Stimulated activated CD4-positive, alpha-beta T cell treated with anti-CD3 and anti-CD28 coated beads, Interleukin-12 subunit alpha, Interleukin-12 subunit beta, amount 100 ng/mL, for 4 hours (primary cell): ENCODE results near the gene MCM3AP.
"Not testable (repeated sequence)": the region's sequence is repeated elsewhere in the genome, so short reads cannot be mapped to it uniquely, and the experiment has no call there.

Source experiments
- DNase-seq: peaks from one replicate; pipeline ENCODE4 v3.0.0-alpha.2; 2020

MCM3AP gene

GRCh38 chr21:46200877-46201803, 84.3 kb downstream of the MCM3AP start:
- DNase-seq, result not testable (repeated sequence)

GRCh38 chr21:46199436-46200373, 85.7 kb downstream of the MCM3AP start:
- DNase-seq, result no peak

- no peak for DNase-seq
Observed at GRCh38 chr21:46196733-46197132, 88.7 kb downstream of the MCM3AP start.

- no peak for DNase-seq
Observed at GRCh38 chr21:46195595-46196195, 89.7 kb downstream of the MCM3AP start.

- no peak for DNase-seq
Observed at GRCh38 chr21:46194374-46195334, 90.8 kb downstream of the MCM3AP start.

- no peak for DNase-seq
Observed at GRCh38 chr21:46193829-46194373, 91.5 kb downstream of the MCM3AP start.

- DNase-seq, result no peak
Observed at GRCh38 chr21:46191686-46192575, 93.5 kb downstream of the MCM3AP start.

- no peak for DNase-seq
Observed at GRCh38 chr21:46191257-46191685, 94.1 kb downstream of the MCM3AP start.

- DNase-seq, result no peak
Observed at GRCh38 chr21:46190491-46191131, 94.8 kb downstream of the MCM3AP start.

GRCh38 chr21:46189959-46190490, 95.4 kb downstream of the MCM3AP start:
- DNase-seq, result no peak

- no peak for DNase-seq
Observed at GRCh38 chr21:46189213-46189958, 96.0 kb downstream of the MCM3AP start.

- DNase-seq, result no peak
Observed at GRCh38 chr21:46188226-46189212, 96.9 kb downstream of the MCM3AP start.

GRCh38 chr21:46187814-46188213, 97.6 kb downstream of the MCM3AP start:
- no peak for DNase-seq

GRCh38 chr21:46187261-46187660, 98.2 kb downstream of the MCM3AP start:
- no peak for DNase-seq

- no peak for DNase-seq
Observed at GRCh38 chr21:46185716-46186115, 99.7 kb downstream of the MCM3AP start.
